ENCODE measurements around the gene FBXL7. TPM values are rescaled to one million over a fixed set of nuclear protein-coding genes. Genes with fewer than 3 reads are reported as not detected.

FBXL7 gene
- total and polyA plus RNA-seq, 9 of the 15 experiments (the other 6 are each of a cell fraction or from before 2014, with no cell fraction given), result 0.04 to 0.08 TPM; not detected in 7

GRCh38 chr5:15596936-15597335, 97.0 kb downstream of the FBXL7 start:
- Histone ChIP-seq H3K27ac (ENCODE audit: extremely low read depth, low read depth, low read length) (no peak overlapping the region), H3K36me3 (ENCODE audit: control insufficient read depth, insufficient read depth, low read length) (no peaks in the 10 kb centered on the region), H3K9me1 (ENCODE audit: control insufficient read depth, insufficient read depth, low read length) (no peaks in the 10 kb centered on the region), H3K4me1 (replicated peaks in 1 of 2; ENCODE audit: control insufficient read depth in 2 of 2, insufficient read depth in 2 of 2, low read length in 2 of 2) (no peaks in the 10 kb centered on the region), H3K79me2 (ENCODE audit: control insufficient read depth, insufficient read depth, low read length) (no peaks in the 10 kb centered on the region), H3K27me3 (ENCODE audit: control insufficient read depth in 2 of 2, insufficient read depth in 2 of 2, low read length in 2 of 2) (no peaks in the 10 kb centered on the region), H3K4me2 (ENCODE audit: insufficient read depth, low read length) (no peak overlapping the region), H3K4me3 (no peak overlapping the region), H3K9ac (ENCODE audit: insufficient read depth in 1 of 2, low read depth in 2 of 2, low read length in 2 of 2) (no peak overlapping the region), H2AFZ (ENCODE audit: low read depth, low read length) (no peak overlapping the region), H4K20me1 (replicated peaks; ENCODE audit: control insufficient read depth, insufficient read depth, low read length) (no peaks in the 10 kb centered on the region), H3K9me3 (replicated peaks; ENCODE audit: control insufficient read depth, insufficient read depth, low read depth, low read length) (no peaks in the 10 kb centered on the region; the same call in 1 of the 2 replicates)
- TF ChIP-seq ZNF583 (CRISPR knock-in tag; IDR thresholded peaks at IDR 0.05), result no peak
- DNase-seq (ENCODE audit: extremely low read depth in 1 of 4, low spot score in 3 of 4) (no peak), FAIRE-seq (no peak), ATAC-seq (no peak)
- in situ Hi-C loops (cut with MboI) (no loop called here), intact Hi-C loops (cut with micrococcal nuclease) (no loop called here)
- 0% methylated on average over 1 of the region's 1 CpG for WGBS (ENCODE audit: insufficient coverage, low coverage, missing lambda C conversion rate)
- ChIA-PET CTCF (ENCODE audit: low intra/inter-chr PET ratio) (no interaction called here), POLR2A (no interaction called here)
- no TSS peak for BruUV-seq (replicated peaks)

- H3K9me3 ChIP-seq (replicated peaks; ENCODE audit: control insufficient read depth, insufficient read depth, low read depth, low read length), result no peaks in the 10 kb centered on the region; the same call in 1 of the 2 replicates
- H3K4me1 ChIP-seq (replicated peaks in 1 of 2; ENCODE audit: control insufficient read depth in 2 of 2, insufficient read depth in 2 of 2, low read length in 2 of 2), result no peaks in the 10 kb centered on the region
- BruUV-seq (replicated peaks), result no TSS peak
- ATAC-seq, result no peak
- H3K79me2 ChIP-seq (ENCODE audit: control insufficient read depth, insufficient read depth, low read length), result no peaks in the 10 kb centered on the region
- FAIRE-seq, result no peak
- H3K4me3 ChIP-seq, result no peak overlapping the region
- DNase-seq (ENCODE audit: extremely low read depth in 1 of 4, low spot score in 3 of 4), result no peak
- ChIA-PET POLR2A (no interaction called here), CTCF (ENCODE audit: low intra/inter-chr PET ratio) (no interaction called here)
- H3K9me1 ChIP-seq (ENCODE audit: control insufficient read depth, insufficient read depth, low read length), result no peaks in the 10 kb centered on the region
- H4K20me1 ChIP-seq (replicated peaks; ENCODE audit: control insufficient read depth, insufficient read depth, low read length), result no peaks in the 10 kb centered on the region
- no peaks in the 10 kb centered on the region for H3K36me3 ChIP-seq (ENCODE audit: control insufficient read depth, insufficient read depth, low read length)
- H3K27me3 ChIP-seq (ENCODE audit: control insufficient read depth in 2 of 2, insufficient read depth in 2 of 2, low read length in 2 of 2), result no peaks in the 10 kb centered on the region
- no peak overlapping the region for H2AFZ ChIP-seq (ENCODE audit: low read depth, low read length)
- no peak overlapping the region for H3K9ac ChIP-seq (ENCODE audit: insufficient read depth in 1 of 2, low read depth in 2 of 2, low read length in 2 of 2)
- 0% methylated on average over 1 of the region's 1 CpG for WGBS (ENCODE audit: insufficient coverage, low coverage, missing lambda C conversion rate)
- no peak overlapping the region for H3K27ac ChIP-seq (ENCODE audit: extremely low read depth, low read depth, low read length)
- H3K4me2 ChIP-seq (ENCODE audit: insufficient read depth, low read length), result no peak overlapping the region
- intact Hi-C loops (cut with micrococcal nuclease) (no loop called here), in situ Hi-C loops (cut with MboI) (no loop called here)
- TF ChIP-seq RAD51 (IDR thresholded peaks at IDR 0.05; ENCODE audit: borderline replicate concordance, low read depth), result no peak
- no peak for TF ChIP-seq SRSF1 (IDR thresholded peaks at IDR 0.05; ENCODE audit: low read depth, low read length)
- no peak for TF ChIP-seq FOXK2 (conservative IDR thresholded peaks at IDR 0.05 in 1 of 2, IDR thresholded peaks at IDR 0.05 in 1 of 2; ENCODE audit: low read depth in 2 of 2)
- no peak for TF ChIP-seq MCM5 (IDR thresholded peaks at IDR 0.05; ENCODE audit: low read depth)
- TF ChIP-seq E2F8 (IDR thresholded peaks at IDR 0.05; ENCODE audit: low read depth, partially characterized antibody), result no peak
- no peak for TF ChIP-seq STAT6 (CRISPR knock-in tag; IDR thresholded peaks at IDR 0.05)
- no peak for TF ChIP-seq SNRNP70 (optimal IDR thresholded peaks at IDR 0.05; ENCODE audit: low read depth, low read length)
These were observed 97.8 kb downstream of the FBXL7 start for GRCh38 chr5:15597804-15598203.

Data from K562 (cell line).